Kidney (tissue), 14 donors: ENCODE data around the gene KCNA10. TPM values are rescaled to one million over a fixed set of nuclear protein-coding genes. Genes with fewer than 3 reads are reported as not detected.

Source experiments
- DNase-seq, 5 donors: peaks; one replicate each; pipeline ENCODE4 v3.0.0-alpha.2; 2013 to 2020
- FAIRE-seq: peaks from 2 replicates; lab custom pipeline; 2012; peaks lifted over from hg19 to GRCh38; lab: Jason Lieb, UNC
- H3K27ac ChIP-seq, 2 donors: one replicate each; pipeline ENCODE4 v1.7.0; 2013; ENCODE audit warnings: low read depth in 2 of 2, low read length in 2 of 2, inconsistent platforms in 1 of 2
- H3K27me3 ChIP-seq: one replicate; pipeline ENCODE4 v1.7.1; 2013; ENCODE audit warnings: low read length, inconsistent platforms; ENCODE audit not compliant: control insufficient read depth, insufficient read depth
- H3K36me3 ChIP-seq, 3 donors: one replicate each; pipeline versions ENCODE4 v1.7.0 to v1.7.1; 2013; ENCODE audit warnings: low read length in 3 of 3, control low read depth in 1 of 3, inconsistent platforms in 1 of 3; ENCODE audit not compliant: insufficient read depth in 3 of 3, control insufficient read depth in 2 of 3
- H3K4me1 ChIP-seq, 3 donors: one replicate each; pipeline versions ENCODE4 v1.7.0 to v1.7.1; 2013; ENCODE audit warnings: low read length in 3 of 3, inconsistent platforms in 1 of 3, low read depth in 1 of 3; ENCODE audit not compliant: control insufficient read depth in 2 of 3, insufficient read depth in 2 of 3
- H3K4me3 ChIP-seq, 3 donors: one replicate each; pipeline versions ENCODE4 v1.7.0 to v1.8.1; 2013; ENCODE audit warnings: low read length in 3 of 3, control low read depth in 1 of 3, inconsistent platforms in 1 of 3
- H3K9ac ChIP-seq, 3 donors: one replicate each; pipeline versions ENCODE4 v1.7.0 to v1.7.1; 2013; ENCODE audit warnings: low read length in 3 of 3, control low read depth in 1 of 3, inconsistent platforms in 1 of 3
- H3K9me3 ChIP-seq, 3 donors: one replicate each; pipeline versions ENCODE4 v1.7.0 to v1.7.1; 2013; ENCODE audit warnings: low read length in 3 of 3, control low read depth in 1 of 3, inconsistent platforms in 1 of 3; ENCODE audit not compliant: control insufficient read depth in 2 of 3, insufficient read depth in 1 of 3
- intact Hi-C: fragments of 100-400 bp; cut with DNase I; formaldehyde crosslinking; loops from one replicate; pipeline ENCODE4 v1.11.1; 2022
- polyA plus RNA-seq: library from polyadenylated mRNA; stranded (reverse); fragments of 350-450 nt; fragmentation: Illumina TruSeq; extraction: RNeasy Lipid Tissue Mini Kit (QIAGEN cat#74804); gene quantifications from one replicate; pipeline ENCODE4 v1.2.3, GENCODE V29; 2014; ENCODE audit warnings: low read depth, low replicate concordance; ENCODE audit not compliant: insufficient read depth
- total RNA-seq: library from RNA; stranded (reverse); fragmentation: NEBNext Ultra II Directional; extraction: Animal tissue kit (Norgen Biotek cat#: 25700); gene quantifications from one replicate; pipeline ENCODE4 v1.2.1, GENCODE V29; 2021
- TF ChIP-seq, protein P1 (sequence below): IDR thresholded peaks from 3 replicates; pipeline ENCODE4 v1.5.1; 2012; ENCODE audit warnings: mild to moderate bottlenecking, moderate library complexity, borderline replicate concordance; ENCODE audit not compliant: insufficient read depth; ENCODE audit errors: extremely low read depth
- donor health status: control.
- donor health status: control.
- donor health status: control.
- donor health status: control.
- donor health status: control.
- donor health status: DM: yes; HTN: yes; CAD: no.
- donor health status: Normal renal cell carcinoma (clear cell type).

Gene KCNA10
- total and polyA plus RNA-seq, 2 donors from 2014 or later, result not detected

DNA sequence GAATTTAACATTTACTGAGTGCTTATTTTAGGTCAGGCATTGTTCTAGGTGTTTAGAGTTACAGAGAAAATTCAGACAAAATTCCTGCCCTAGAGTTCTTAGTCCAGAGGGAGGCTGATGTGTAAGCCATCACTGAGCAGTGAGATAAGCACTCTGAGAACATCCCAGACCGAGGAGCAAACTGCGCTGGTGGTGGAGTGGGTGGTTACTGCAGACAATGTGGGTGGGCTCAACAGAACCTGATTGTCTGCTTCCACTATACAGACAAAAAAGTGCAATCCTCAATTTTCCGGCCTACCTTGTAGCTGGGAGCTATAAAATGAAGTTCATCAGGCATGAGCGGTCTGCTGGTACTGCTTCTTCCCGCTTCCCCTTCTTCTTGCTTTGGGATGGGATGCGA lies 44.5 kb downstream of the KCNA10 start:
- no peak overlapping the region for H3K27ac ChIP-seq
- no peak for FAIRE-seq
- H3K4me3 ChIP-seq, result no peak overlapping the region
- TF ChIP-seq, protein P1, sequence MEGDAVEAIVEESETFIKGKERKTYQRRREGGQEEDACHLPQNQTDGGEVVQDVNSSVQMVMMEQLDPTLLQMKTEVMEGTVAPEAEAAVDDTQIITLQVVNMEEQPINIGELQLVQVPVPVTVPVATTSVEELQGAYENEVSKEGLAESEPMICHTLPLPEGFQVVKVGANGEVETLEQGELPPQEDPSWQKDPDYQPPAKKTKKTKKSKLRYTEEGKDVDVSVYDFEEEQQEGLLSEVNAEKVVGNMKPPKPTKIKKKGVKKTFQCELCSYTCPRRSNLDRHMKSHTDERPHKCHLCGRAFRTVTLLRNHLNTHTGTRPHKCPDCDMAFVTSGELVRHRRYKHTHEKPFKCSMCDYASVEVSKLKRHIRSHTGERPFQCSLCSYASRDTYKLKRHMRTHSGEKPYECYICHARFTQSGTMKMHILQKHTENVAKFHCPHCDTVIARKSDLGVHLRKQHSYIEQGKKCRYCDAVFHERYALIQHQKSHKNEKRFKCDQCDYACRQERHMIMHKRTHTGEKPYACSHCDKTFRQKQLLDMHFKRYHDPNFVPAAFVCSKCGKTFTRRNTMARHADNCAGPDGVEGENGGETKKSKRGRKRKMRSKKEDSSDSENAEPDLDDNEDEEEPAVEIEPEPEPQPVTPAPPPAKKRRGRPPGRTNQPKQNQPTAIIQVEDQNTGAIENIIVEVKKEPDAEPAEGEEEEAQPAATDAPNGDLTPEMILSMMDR, result no peak
- no peak for DNase-seq
- H3K9ac ChIP-seq, result no peak overlapping the region
- no peaks in the 10 kb centered on the region for H3K9me3 ChIP-seq
- no peaks in the 10 kb centered on the region for H3K27me3 ChIP-seq
- intact Hi-C loops, result no loop called here
- peaks cover 0 to 5% (median 0%) of the 10 kb centered on the region in 3 donors for H3K4me1 ChIP-seq
- no peaks in the 10 kb centered on the region for H3K36me3 ChIP-seq

DNA sequence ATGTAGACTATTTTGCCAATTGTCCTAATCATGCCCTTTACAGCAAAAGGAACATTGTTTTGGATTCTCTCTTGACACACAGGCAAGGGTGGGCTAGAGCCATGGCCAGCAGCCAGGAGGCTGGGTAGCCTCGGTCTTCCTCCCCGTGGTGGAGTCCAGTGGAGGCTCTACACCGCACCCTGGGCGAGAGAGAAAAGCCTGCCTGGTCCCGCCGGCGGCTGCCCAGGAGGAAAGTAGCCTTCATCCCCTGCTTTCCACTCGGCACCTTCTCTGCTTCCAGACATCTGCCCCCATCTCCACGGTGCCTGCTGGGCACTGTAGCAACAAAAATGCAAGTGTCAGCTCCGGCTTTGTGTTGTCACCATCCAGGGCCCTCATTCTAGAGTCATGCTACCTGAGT lies 46.4 kb downstream of the KCNA10 start:
- DNase-seq (peak in 1 of 5 donors; percentile 53), FAIRE-seq (no peak)
- intact Hi-C loops, result no loop called here
- Histone ChIP-seq H3K9me3 (no peaks in the 10 kb centered on the region), H3K9ac (no peak overlapping the region), H3K4me1 (no peaks in the 10 kb centered on the region), H3K36me3 (no peaks in the 10 kb centered on the region), H3K27me3 (no peaks in the 10 kb centered on the region), H3K4me3 (no peak overlapping the region), H3K27ac (no peak overlapping the region)
- TF ChIP-seq, protein P1, result no peak

DNA sequence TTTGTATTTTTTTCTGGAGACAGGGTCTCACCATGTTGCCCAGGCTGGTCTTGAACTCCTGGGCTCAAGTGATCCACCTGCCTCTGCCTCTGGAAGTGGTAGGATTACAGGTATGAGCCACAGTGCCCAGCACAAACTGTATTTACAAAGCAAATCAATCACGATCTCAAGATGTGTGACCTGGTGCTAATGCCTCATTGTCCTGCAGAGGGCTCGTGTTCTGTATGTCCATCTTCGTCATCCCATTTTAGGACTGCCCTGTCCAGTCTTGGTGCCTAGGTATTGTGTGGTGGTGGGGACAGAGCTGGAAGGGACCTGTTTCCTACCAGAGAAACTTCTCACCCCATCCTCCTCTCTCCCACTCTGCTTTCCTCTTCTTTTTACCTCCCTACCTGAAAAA lies 47.8 kb downstream of the KCNA10 start:
- FAIRE-seq (no peak), DNase-seq (no peak)
- Histone ChIP-seq H3K27me3 (no peaks in the 10 kb centered on the region), H3K9me3 (no peaks in the 10 kb centered on the region), H3K4me3 (no peak overlapping the region), H3K4me1 (no peaks in the 10 kb centered on the region), H3K27ac (no peak overlapping the region), H3K36me3 (no peaks in the 10 kb centered on the region), H3K9ac (no peak overlapping the region)
- TF ChIP-seq, protein P1, result no peak
- intact Hi-C loops, result no loop called here

Other genes with a start within 250 kb of the KCNA10 start
- gene RBM15, start 179.8 kb downstream of the KCNA10 start, total RNA-seq, result 27.8 TPM
- gene RBM15, start 179.8 kb downstream of the KCNA10 start, polyA plus RNA-seq, result 2.2 TPM
- 53.1 TPM for gene SLC16A4, start 128.1 kb downstream of the KCNA10 start, total RNA-seq
- 51.8 TPM for gene SLC16A4, start 128.1 kb downstream of the KCNA10 start, polyA plus RNA-seq
- gene LAMTOR5, start 111.5 kb downstream of the KCNA10 start, total RNA-seq, result 183 TPM
- 600 TPM for gene LAMTOR5, start 111.5 kb downstream of the KCNA10 start, polyA plus RNA-seq
- not detected for gene PROK1, start 68.0 kb downstream of the KCNA10 start, total RNA-seq
- gene PROK1, start 68.0 kb downstream of the KCNA10 start, polyA plus RNA-seq, result not detected
- gene KCNA2, start 87.2 kb upstream of the KCNA10 start, total RNA-seq, result 1.3 TPM
- gene KCNA2, start 87.2 kb upstream of the KCNA10 start, polyA plus RNA-seq, result 0.09 TPM
- gene KCNA3, start 155.8 kb upstream of the KCNA10 start, total RNA-seq, result 6.7 TPM
- gene KCNA3, start 155.8 kb upstream of the KCNA10 start, polyA plus RNA-seq, result not detected